GM18520 (cell line): ENCODE measurements around the gene CREB3L2.
A peak's percentile ranks its signal among the peaks of the same experiment; 100 is the strongest.

Experiments used
- ATAC-seq: cut with Tn5 transposase; IDR thresholded peaks from one replicate; pipeline ENCODE4 v1.9.1; 2021; ENCODE audit not compliant: unreplicated experiment

CREB3L2 gene

DNA sequence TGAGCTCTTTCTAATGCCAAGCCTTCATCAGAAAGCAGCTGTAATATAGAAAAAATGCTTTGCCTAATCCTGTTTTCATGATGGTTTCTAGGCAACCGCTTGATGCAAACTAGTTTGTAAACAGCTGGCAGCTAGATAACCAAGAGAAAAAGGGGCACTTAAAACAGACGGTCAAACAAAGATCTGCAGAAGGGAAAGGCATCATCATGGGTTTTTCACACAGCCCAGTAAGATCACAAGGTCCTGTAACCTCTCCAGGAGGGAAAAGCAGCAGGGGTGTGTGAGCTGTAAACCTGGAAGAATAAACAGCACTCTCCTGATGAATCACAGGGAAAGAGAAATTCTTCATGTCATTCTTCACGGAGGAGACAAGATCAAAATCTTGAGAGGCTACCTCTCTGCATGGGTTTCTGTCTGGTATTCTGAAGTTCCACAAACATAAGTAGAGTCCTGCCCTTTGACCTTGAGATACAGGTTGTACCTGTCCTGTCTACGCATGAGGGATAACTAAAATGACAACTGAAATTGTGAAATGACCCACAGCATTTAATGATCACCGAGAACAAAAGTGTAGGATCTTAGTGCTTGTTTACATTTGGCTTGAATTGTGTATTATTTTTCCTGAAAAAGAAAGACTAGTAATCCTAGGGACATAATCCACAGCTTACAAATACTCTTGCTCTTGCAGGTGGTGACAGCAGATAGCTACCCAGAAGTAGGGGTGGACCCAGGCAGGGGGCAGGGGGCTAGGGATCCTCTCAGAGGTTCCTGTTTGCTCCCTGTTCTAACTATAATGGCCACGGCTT, 48.0 kb downstream of the CREB3L2 start:
- peak; percentile 41 for ATAC-seq

GRCh38 chr7:137953043-137953664, 48.7 kb downstream of the CREB3L2 start:
- no peak for ATAC-seq

- no peak for ATAC-seq
Observed at GRCh38 chr7:137952426-137952805, 49.5 kb downstream of the CREB3L2 start.

DNA sequence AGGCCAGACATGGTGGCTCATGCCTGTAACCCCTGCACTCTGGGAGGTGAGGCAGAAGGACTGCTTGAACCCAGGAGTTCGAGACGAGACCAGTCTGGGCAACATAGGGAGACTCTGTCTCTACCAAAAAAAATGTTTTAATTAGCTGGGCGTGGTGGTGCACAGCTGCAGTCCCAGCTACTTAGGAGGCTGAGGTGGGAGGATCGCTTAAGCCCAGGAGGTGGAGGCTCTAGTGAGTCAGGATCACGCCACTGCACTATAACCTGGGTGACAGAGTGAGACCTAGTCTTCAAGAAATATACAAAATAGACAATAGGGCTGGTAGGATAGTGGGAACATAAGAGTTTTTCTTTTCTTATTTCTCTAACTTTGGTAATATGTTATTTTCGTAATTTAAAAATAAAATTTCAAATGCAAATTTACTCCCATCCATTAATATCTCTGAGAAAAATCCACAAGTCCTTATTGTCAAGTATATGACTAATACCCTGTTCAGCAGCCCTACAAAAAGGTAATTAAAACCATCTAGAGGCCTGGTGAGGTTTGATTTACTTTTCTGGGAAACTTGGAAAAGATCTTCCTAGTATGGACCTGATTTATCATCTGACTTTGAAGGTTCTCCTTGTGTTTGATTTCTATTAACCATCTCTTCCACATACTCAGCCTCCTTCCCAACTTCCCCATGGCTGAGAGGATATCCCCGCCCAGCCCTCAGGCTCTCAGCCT, 50.0 kb downstream of the CREB3L2 start:
- no peak for ATAC-seq

- ATAC-seq: no peak
Observed at GRCh38 chr7:137950967-137951366, 50.9 kb downstream of the CREB3L2 start.

GRCh38 chr7:137950263-137950621, 51.6 kb downstream of the CREB3L2 start:
- no peak for ATAC-seq

DNA sequence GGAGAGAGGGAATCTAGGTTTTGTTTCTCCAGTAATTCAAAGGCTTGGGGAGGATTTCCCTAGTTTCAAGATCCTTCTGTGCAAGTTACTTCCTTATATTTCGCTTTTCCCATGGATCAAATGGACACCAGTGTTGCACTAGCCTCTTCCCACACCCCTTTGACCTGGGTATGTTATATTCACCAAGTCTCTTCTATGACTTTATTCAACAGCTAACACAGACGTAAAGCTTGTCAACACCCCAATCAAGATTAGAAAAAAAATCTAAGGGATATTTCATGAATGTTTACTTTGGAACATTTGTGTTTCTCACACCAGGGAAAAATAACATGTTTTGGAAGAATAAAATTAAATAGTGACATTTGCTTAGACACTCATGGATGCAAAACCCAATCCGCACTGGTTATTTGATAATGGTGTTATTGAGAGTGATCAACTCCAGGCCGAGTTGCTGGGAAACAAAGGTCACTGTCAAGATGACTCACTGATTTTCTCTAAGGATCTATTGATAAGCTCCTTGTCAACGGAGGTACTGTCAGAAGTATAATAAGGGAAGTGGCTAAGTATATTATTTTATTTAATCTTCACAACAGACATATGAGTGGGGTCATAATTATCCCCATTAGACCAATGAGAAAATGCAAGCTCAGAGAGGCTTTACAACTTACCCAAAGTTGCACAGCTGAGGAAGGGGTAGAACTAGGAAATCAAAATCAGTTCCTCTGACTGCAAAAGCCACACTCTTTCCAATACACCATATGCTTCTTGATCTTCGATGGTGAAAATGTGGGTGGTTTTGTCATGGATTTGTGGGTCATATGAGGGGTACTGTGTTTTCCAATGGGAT, 52.2 kb downstream of the CREB3L2 start:
- no peak for ATAC-seq

DNA sequence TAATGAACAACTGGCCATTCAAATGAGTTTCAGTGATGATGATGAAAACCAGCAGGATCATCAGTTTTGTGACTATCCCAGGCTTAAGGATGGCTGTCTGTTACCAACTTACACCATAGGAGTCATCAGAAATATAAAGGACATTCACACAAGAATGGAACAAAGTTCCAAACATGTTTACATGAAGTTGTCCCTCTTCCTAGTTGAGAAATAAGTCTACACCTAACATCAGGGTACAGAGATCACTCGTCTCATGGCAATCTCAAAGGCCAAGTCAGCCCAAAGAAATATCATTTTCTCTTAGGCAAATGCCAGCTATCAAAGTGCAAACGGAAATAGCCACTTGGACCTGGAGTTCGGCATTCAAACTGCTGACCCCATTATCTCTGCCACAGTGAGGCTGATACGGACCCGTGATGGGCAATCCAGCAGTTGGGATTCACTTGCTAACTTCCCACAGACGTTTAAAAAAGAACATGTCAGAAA, 53.0 kb downstream of the CREB3L2 start:
- no peak for ATAC-seq

GRCh38 chr7:137948083-137948844, 53.6 kb downstream of the CREB3L2 start:
- ATAC-seq: no peak

DNA sequence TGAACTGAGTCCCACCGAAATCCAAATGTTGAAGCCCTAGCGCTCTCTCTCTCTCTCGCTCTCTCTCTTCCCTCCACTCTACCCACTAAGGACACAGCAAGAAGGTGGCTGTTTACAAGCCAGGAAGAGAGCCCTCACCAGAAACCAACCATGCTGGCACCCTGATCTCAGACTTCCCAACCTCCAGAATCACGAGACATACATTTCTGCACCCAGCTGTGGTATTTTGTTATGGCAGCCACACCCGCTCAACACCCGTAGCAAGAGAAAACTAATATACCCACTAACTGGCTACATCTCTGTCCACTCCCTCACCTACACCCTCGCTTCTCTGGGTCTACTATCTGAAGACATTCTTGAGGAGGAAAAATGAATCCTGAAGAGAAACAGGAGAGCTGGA, 54.8 kb downstream of the CREB3L2 start:
- ATAC-seq: no peak

GRCh38 chr7:137946011-137946410, 55.9 kb downstream of the CREB3L2 start:
- no peak for ATAC-seq

- no peak for ATAC-seq
Observed at GRCh38 chr7:137944168-137944567, 57.7 kb downstream of the CREB3L2 start.

GRCh38 chr7:137943132-137943551, 58.7 kb downstream of the CREB3L2 start:
- ATAC-seq: no peak

DNA sequence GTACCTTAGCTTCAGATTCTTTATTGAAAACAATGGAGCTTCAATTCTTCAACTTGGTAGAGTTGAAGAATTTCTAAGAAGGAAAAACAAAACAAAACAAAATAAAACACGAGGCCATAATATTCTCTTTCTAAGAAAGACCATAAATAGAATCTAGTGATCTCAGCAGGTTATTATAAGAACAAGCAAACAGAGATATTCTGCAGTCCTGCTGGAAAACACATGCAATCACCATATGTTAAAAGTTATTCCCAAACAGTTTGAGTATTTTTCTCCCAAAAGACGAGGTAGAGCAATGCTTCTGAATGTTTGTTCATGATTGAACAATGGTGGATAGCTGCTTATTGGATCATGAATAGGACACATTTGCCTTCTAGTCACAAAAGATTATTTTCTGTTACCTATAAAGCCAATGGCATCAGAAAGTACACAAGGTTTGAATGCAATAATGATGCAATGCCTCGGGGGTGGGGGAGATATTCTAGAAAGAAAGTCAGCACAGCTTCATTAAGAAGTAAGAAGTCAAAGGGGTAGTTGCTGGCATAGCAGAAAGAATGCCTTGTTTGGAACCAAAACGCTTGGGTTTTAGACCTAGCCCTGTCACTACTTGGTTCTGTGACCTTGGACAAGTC, 59.3 kb downstream of the CREB3L2 start:
- ATAC-seq: no peak

DNA sequence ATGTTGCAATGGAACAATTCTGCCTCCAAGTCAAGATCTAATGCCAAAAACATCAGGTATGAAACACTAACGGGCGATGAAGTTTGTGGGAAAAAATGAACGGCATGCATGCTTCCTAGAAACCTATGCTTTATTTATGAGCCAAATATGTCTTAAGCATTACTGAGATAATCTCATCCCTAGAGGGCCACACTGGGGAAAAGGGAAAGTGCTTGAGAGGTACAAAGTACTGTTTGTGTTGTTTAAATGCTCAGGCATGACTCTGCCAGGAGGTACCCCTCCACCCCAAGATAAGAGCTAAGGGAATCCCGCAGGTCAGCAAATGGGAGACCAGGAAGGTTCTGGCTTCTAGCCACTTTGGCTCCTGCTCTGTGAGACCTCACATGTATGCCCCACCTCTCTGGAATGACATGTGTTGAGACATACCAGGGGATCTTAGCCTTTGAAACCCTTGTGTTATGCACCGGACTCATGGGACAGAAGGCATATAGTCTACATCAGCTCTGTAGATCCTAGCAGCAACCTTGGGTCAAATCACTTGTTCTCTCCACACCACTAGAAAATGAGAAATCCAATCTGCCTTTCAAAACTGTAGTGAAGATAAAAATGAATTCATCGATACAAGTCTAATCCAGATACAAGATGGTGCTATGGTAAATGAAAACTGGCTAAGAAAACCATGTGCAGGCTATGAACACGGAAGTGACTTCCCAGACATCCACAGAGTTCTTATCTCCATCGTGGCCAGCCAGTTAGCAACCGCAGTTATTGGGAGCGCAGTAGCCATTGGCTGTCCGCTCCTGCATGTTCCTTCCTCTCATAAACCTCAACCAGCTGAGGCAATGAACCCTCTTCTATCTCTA, 61.0 kb downstream of the CREB3L2 start:
- no peak for ATAC-seq

DNA sequence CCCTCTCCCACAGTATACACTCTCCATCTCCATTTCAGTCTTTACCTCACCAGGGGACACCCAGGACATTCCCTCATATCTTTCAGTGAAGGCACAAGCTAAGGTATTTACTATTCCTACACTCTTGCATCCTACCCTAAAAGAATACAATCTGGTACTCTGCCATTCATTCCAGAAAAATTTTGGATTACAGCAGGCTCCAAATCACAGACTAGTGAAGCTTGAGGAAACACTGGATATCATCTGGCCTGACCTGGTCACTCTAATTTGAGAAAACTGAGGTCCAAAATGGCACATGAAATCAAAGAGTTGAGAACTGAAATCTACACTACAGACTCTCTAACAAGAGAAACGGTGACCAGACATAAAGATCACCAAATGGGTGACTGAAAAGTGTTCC, 61.7 kb downstream of the CREB3L2 start:
- no peak for ATAC-seq

- no peak for ATAC-seq
Observed at GRCh38 chr7:137937202-137937560, 64.7 kb downstream of the CREB3L2 start.

- no peak for ATAC-seq
Observed at GRCh38 chr7:137936509-137937201, 65.2 kb downstream of the CREB3L2 start.
